Liver (tissue), 9 donors: ENCODE results near the gene RNU6-9. TPM values are rescaled to one million over a fixed set of nuclear protein-coding genes. Genes with fewer than 3 reads are reported as not detected.

Experiments
- DNase-seq: peaks from one replicate; pipeline ENCODE4 v3.0.0-alpha.2; 2017; ENCODE audit warnings: low spot score
- H3K27ac ChIP-seq, 2 donors: one replicate each; pipeline ENCODE4 v1.7.0; 2013; ENCODE audit warnings: inconsistent platforms in 2 of 2, low read length in 2 of 2, control low read depth in 1 of 2, low read depth in 1 of 2, mild to moderate bottlenecking in 1 of 2
- H3K27me3 ChIP-seq, 4 donors: one replicate each; pipeline versions ENCODE4 v1.6.1 to v1.7.0; 2013; ENCODE audit warnings: low read length in 3 of 4, inconsistent platforms in 1 of 4, mild to moderate bottlenecking in 1 of 4, moderate library complexity in 1 of 4; ENCODE audit not compliant: control insufficient read depth in 4 of 4, insufficient read depth in 4 of 4
- H3K36me3 ChIP-seq, 4 donors: one replicate each; pipeline versions ENCODE4 v1.6.1 to v1.7.0; 2013; ENCODE audit warnings: low read length in 3 of 4, mild to moderate bottlenecking in 3 of 4, low read depth in 1 of 4, moderate library complexity in 1 of 4; ENCODE audit not compliant: control insufficient read depth in 4 of 4, insufficient read depth in 3 of 4
- H3K4me1 ChIP-seq, 4 donors: one replicate each; pipeline versions ENCODE4 v1.6.1 to v1.7.0; 2013; ENCODE audit warnings: low read length in 3 of 4, mild to moderate bottlenecking in 3 of 4, moderate library complexity in 1 of 4; ENCODE audit not compliant: control insufficient read depth in 4 of 4, insufficient read depth in 4 of 4
- H3K4me3 ChIP-seq, 3 donors: one replicate each; pipeline versions ENCODE4 v1.6.1 to v1.7.0; 2013; ENCODE audit warnings: low read length in 3 of 3, control low read depth in 1 of 3, low read depth in 1 of 3, mild to moderate bottlenecking in 1 of 3
- H3K9ac ChIP-seq, 2 donors: one replicate each; pipeline ENCODE4 v1.7.0; 2013; ENCODE audit warnings: low read length in 2 of 2, mild to moderate bottlenecking in 2 of 2, moderate library complexity in 2 of 2, control low read depth in 1 of 2, low read depth in 1 of 2
- H3K9me3 ChIP-seq, 4 donors: one replicate each; pipeline versions ENCODE4 v1.6.1 to v1.7.0; 2013; ENCODE audit warnings: low read length in 3 of 4; ENCODE audit not compliant: control insufficient read depth in 4 of 4
- ATF3 ChIP-seq: IDR thresholded peaks from 2 replicates; pipeline ENCODE4 v1.6.1; 2016; ENCODE audit warnings: antibody characterized with exemption
- CTCF ChIP-seq: fragments of 150-350 bp; IDR thresholded peaks from 2 replicates; pipeline ENCODE4 v1.5.1; 2017; ENCODE audit warnings: improper control_type of control experiment, low read depth, low read length; ENCODE audit not compliant: missing input control
- EGR1 ChIP-seq, 2 donors: IDR thresholded peaks; 2 replicates each; pipeline ENCODE4 v1.6.1; 2016 to 2018; ENCODE audit warnings: antibody characterized with exemption in 2 of 2, low read depth in 2 of 2
- FOXA2 ChIP-seq: IDR thresholded peaks from 2 replicates; pipeline ENCODE4 v1.6.1; 2016; ENCODE audit warnings: antibody characterized with exemption
- GABPA ChIP-seq, 2 donors: IDR thresholded peaks in 1 of 2; conservative IDR thresholded peaks in 1 of 2; 2 replicates each; pipeline ENCODE4 v1.6.1; 2016; ENCODE audit warnings: antibody characterized with exemption in 2 of 2, mild to moderate bottlenecking in 1 of 2, moderate library complexity in 1 of 2
- HNF4A ChIP-seq, 2 donors: conservative IDR thresholded peaks; 2 replicates each; pipeline ENCODE4 v1.6.1; 2016; ENCODE audit warnings: antibody characterized with exemption in 2 of 2, mild to moderate bottlenecking in 2 of 2
- HNF4G ChIP-seq: IDR thresholded peaks from 2 replicates; pipeline ENCODE4 v1.6.1; 2016; ENCODE audit warnings: antibody characterized with exemption
- JUND ChIP-seq, 2 donors: IDR thresholded peaks; 2 replicates each; pipeline ENCODE4 v1.6.1; 2016; ENCODE audit warnings: antibody characterized with exemption in 2 of 2
- MAX ChIP-seq: IDR thresholded peaks from 2 replicates; pipeline ENCODE4 v1.6.1; 2016; ENCODE audit warnings: antibody characterized with exemption
- NR2F2 ChIP-seq: IDR thresholded peaks from 2 replicates; pipeline ENCODE4 v1.6.1; 2016; ENCODE audit warnings: antibody characterized with exemption
- RAD21 ChIP-seq, 2 donors: IDR thresholded peaks; 2 replicates each; pipeline ENCODE4 v1.6.1; 2016; ENCODE audit warnings: antibody characterized with exemption in 2 of 2, mild to moderate bottlenecking in 2 of 2
- RXRA ChIP-seq, 2 donors: IDR thresholded peaks; 2 replicates each; pipeline ENCODE4 v1.6.1; 2017 to 2018; ENCODE audit warnings: antibody characterized with exemption in 2 of 2, mild to moderate bottlenecking in 1 of 2
- SP1 ChIP-seq: IDR thresholded peaks from 2 replicates; pipeline ENCODE4 v1.6.1; 2018; ENCODE audit warnings: antibody characterized with exemption, mild to moderate bottlenecking
- TAF1 ChIP-seq: conservative IDR thresholded peaks from 2 replicates; pipeline ENCODE4 v1.6.1; 2016; ENCODE audit warnings: antibody characterized with exemption, mild to moderate bottlenecking
- ZBTB33 ChIP-seq: IDR thresholded peaks from 2 replicates; pipeline ENCODE4 v1.6.1; 2016; ENCODE audit warnings: antibody characterized with exemption
- WGBS: extraction: QIAGEN DNeasy Blood & Tissue Kit; methylation state at CpG from one replicate; pipeline ENCODE4 v1.1.7; 2013; 5-methylcytosine and 5-hydroxymethylcytosine counted together
- polyA plus RNA-seq, 2 donors: library from polyadenylated mRNA; stranded (reverse) in 1 of 2; unstranded in 1 of 2; fragments of 200-250 nt in 1 of 2; fragments of >200 nt in 1 of 2; fragmentation: Nextera tagmentation in 1 of 2; extraction: Ambion mirVana in 1 of 2; gene quantifications; one replicate each; pipeline versions ENCODE4 v1.2.1 to v1.2.3, GENCODE V29; 2013 to 2015
- total RNA-seq, 2 donors: library from RNA; depleted of rRNA; stranded (reverse); fragments of >200 nt; gene quantifications; one replicate each; pipeline ENCODE4 v1.2.3, GENCODE V29; 2014
- TF ChIP-seq, protein P1 (sequence below): IDR thresholded peaks from 2 replicates; pipeline ENCODE4 v1.6.1; 2016; ENCODE audit warnings: antibody characterized with exemption, mild to moderate bottlenecking
- donor health status: healthy.
- donor health status: healthy.
- donor health status: healthy.
- donor health status: healthy.
- donor health status: healthy.

RNU6-9 gene
- total and polyA plus RNA-seq, 4 donors = not detected

GRCh38 chr19:907183-907853 is 14.0 kb downstream of the RNU6-9 start:
- Histone ChIP-seq H3K9me3 (no peaks in the 10 kb centered on the region), H3K9ac (no peak overlapping the region), H3K36me3 (no peaks in the 10 kb centered on the region), H3K27me3 (no peaks in the 10 kb centered on the region), H3K4me1 (peaks cover 5 to 10% (median 7%) of the 10 kb centered on the region in 4 donors), H3K4me3 (no peak overlapping the region), H3K27ac (no peak overlapping the region)
- TF ChIP-seq MAX (no peak), HNF4G (no peak), CTCF (no peak), GABPA (IDR thresholded peaks at IDR 0.05 in 1 of 2, conservative IDR thresholded peaks at IDR 0.05 in 1 of 2) (no peak), RXRA (IDR thresholded peaks at IDR 0.05) (no peak), FOXA2 (no peak), TAF1 (no peak), JUND (IDR thresholded peaks at IDR 0.05) (no peak), RAD21 (IDR thresholded peaks at IDR 0.05) (no peak), NR2F2 (no peak), HNF4A (conservative IDR thresholded peaks at IDR 0.05) (no peak), EGR1 (IDR thresholded peaks at IDR 0.05; ENCODE audit: low read depth in 2 of 2) (no peak), ZBTB33 (no peak), SP1 (no peak), ATF3 (no peak)
- TF ChIP-seq, protein P1, sequence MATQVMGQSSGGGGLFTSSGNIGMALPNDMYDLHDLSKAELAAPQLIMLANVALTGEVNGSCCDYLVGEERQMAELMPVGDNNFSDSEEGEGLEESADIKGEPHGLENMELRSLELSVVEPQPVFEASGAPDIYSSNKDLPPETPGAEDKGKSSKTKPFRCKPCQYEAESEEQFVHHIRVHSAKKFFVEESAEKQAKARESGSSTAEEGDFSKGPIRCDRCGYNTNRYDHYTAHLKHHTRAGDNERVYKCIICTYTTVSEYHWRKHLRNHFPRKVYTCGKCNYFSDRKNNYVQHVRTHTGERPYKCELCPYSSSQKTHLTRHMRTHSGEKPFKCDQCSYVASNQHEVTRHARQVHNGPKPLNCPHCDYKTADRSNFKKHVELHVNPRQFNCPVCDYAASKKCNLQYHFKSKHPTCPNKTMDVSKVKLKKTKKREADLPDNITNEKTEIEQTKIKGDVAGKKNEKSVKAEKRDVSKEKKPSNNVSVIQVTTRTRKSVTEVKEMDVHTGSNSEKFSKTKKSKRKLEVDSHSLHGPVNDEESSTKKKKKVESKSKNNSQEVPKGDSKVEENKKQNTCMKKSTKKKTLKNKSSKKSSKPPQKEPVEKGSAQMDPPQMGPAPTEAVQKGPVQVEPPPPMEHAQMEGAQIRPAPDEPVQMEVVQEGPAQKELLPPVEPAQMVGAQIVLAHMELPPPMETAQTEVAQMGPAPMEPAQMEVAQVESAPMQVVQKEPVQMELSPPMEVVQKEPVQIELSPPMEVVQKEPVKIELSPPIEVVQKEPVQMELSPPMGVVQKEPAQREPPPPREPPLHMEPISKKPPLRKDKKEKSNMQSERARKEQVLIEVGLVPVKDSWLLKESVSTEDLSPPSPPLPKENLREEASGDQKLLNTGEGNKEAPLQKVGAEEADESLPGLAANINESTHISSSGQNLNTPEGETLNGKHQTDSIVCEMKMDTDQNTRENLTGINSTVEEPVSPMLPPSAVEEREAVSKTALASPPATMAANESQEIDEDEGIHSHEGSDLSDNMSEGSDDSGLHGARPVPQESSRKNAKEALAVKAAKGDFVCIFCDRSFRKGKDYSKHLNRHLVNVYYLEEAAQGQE = no peak
- DNase-seq = peak; percentile 91
- 79% methylated on average over 14 of the region's 14 CpGs for WGBS
